ENCODE measurements around the gene TMEM81.

- TF ChIP-seq CTCF (IDR thresholded peaks at IDR 0.05): no peak
- TF ChIP-seq POLR2A (IDR thresholded peaks at IDR 0.05): no peak
Observed at GRCh38 chr1:205066141-205066818, 18.0 kb downstream of the TMEM81 start.
